ENCODE results near the gene ZEB1.

ZEB1 gene

GRCh38 chr10:31460242-31460641 is 141.2 kb downstream of the ZEB1 start:
- ChIA-PET POLR2A (no interaction called here), CTCF (no interaction called here)
- TF ChIP-seq SP1 (IDR thresholded peaks at IDR 0.05) = no peak
- DNase-seq (ENCODE audit: extremely low spot score) = no peak

DNA sequence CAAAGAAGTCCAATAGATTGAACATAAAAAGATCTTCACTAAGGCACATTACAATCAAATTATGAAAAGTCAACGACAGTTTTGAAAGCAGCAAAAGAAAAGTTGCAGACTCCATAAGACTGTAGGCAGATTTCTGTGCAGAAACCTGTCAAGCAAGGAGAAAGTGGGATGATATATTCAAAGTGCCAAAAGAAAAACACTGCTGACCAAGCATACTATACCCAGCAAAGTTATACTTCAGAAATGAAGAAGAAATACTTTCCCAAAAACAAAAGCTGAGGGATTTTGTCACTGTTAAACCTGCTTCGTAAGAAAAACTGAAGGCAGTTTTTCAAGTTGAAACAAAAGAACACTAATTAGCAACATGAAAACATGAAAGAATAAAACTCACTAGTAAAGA is 145.5 kb downstream of the ZEB1 start:
- POLR2A ChIA-PET = no interaction called here
- no peak for DNase-seq (ENCODE audit: extremely low spot score)
- no peak for TF ChIP-seq ARNT (IDR thresholded peaks at IDR 0.05)
- no peak for TF ChIP-seq NFRKB (IDR thresholded peaks at IDR 0.05)
- CTCF ChIA-PET = no interaction called here

GRCh38 chr10:31466313-31466712 is 147.3 kb downstream of the ZEB1 start:
- ChIA-PET CTCF (no interaction called here), POLR2A (no interaction called here)
- no peak for TF ChIP-seq NFRKB (IDR thresholded peaks at IDR 0.05)
- no peak for TF ChIP-seq BHLHE40 (IDR thresholded peaks at IDR 0.05; ENCODE audit: borderline replicate concordance)
- TF ChIP-seq SP1 (IDR thresholded peaks at IDR 0.05) = no peak
- TF ChIP-seq CTBP1 (IDR thresholded peaks at IDR 0.05; ENCODE audit: borderline replicate concordance) = no peak
- TF ChIP-seq FOXM1 (IDR thresholded peaks at IDR 0.05; ENCODE audit: borderline replicate concordance) = no peak
- TF ChIP-seq PKNOX1 (IDR thresholded peaks at IDR 0.05) = no peak
- DNase-seq (ENCODE audit: extremely low spot score) = no peak

- POLR2A ChIA-PET = no interaction called here
- TF ChIP-seq FOXM1 (IDR thresholded peaks at IDR 0.05; ENCODE audit: borderline replicate concordance) = no peak
- TF ChIP-seq SP1 (IDR thresholded peaks at IDR 0.05) = no peak
- TF ChIP-seq ZNF384 (IDR thresholded peaks at IDR 0.05) = no peak
- no peak for TF ChIP-seq FOXK2 (IDR thresholded peaks at IDR 0.05)
- no peak for TF ChIP-seq CTBP1 (IDR thresholded peaks at IDR 0.05; ENCODE audit: borderline replicate concordance)
- TF ChIP-seq ARNT (IDR thresholded peaks at IDR 0.05) = no peak
- no peak for TF ChIP-seq HDGF (IDR thresholded peaks at IDR 0.05; ENCODE audit: borderline replicate concordance)
- no peak for TF ChIP-seq PKNOX1 (IDR thresholded peaks at IDR 0.05)
- no peak for TF ChIP-seq SUZ12 (IDR thresholded peaks at IDR 0.05)
- TF ChIP-seq FOXA1 (IDR thresholded peaks at IDR 0.05) = no peak
- TF ChIP-seq NFRKB (IDR thresholded peaks at IDR 0.05) = no peak
- no peak for TF ChIP-seq TARDBP (IDR thresholded peaks at IDR 0.05)
- no peak for TF ChIP-seq ELF4 (IDR thresholded peaks at IDR 0.05)
- TF ChIP-seq LEF1 (IDR thresholded peaks at IDR 0.05; ENCODE audit: borderline replicate concordance) = no peak
- TF ChIP-seq BHLHE40 (IDR thresholded peaks at IDR 0.05; ENCODE audit: borderline replicate concordance) = no peak
- TF ChIP-seq L3MBTL2 (conservative IDR thresholded peaks at IDR 0.05) = no peak
- DNase-seq (ENCODE audit: extremely low spot score) = no peak
- CTCF ChIA-PET = no interaction called here
Measured at GRCh38 chr10:31467791-31468535, 148.9 kb downstream of the ZEB1 start.

GRCh38 chr10:31468536-31468859 is 149.5 kb downstream of the ZEB1 start:
- DNase-seq (ENCODE audit: extremely low spot score) = no peak
- ChIA-PET POLR2A (no interaction called here), CTCF (no interaction called here)
- TF ChIP-seq NFRKB (IDR thresholded peaks at IDR 0.05) = no peak
- no peak for TF ChIP-seq ZNF384 (IDR thresholded peaks at IDR 0.05)
- TF ChIP-seq SP1 (IDR thresholded peaks at IDR 0.05) = no peak
- TF ChIP-seq FOXM1 (IDR thresholded peaks at IDR 0.05; ENCODE audit: borderline replicate concordance) = no peak
- TF ChIP-seq TARDBP (IDR thresholded peaks at IDR 0.05) = no peak
- TF ChIP-seq ELF4 (IDR thresholded peaks at IDR 0.05) = no peak
- TF ChIP-seq BHLHE40 (IDR thresholded peaks at IDR 0.05; ENCODE audit: borderline replicate concordance) = no peak
- no peak for TF ChIP-seq CTBP1 (IDR thresholded peaks at IDR 0.05; ENCODE audit: borderline replicate concordance)

DNA sequence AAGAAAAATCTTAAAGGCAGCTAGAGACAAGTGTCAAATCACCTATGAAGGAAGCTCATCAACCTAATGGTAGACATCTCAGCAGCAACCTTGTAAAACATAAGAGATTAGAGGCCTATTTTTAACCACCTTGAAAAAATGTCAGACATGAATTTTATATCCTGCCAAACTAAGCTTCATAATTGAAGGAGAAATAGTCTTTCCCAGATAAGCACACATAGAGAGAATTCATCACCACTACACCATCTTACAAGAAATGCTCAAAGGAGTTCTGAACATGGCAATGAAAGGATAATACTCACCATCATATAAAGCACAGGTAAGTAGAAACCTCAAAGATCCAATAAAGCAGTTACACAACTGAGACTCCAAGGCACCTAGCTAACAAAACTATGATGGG is 156.5 kb downstream of the ZEB1 start:
- ChIA-PET POLR2A (no interaction called here), CTCF (no interaction called here)
- TF ChIP-seq ARNT (IDR thresholded peaks at IDR 0.05) (no peak), BHLHE40 (IDR thresholded peaks at IDR 0.05; ENCODE audit: borderline replicate concordance) (no peak), FOXM1 (IDR thresholded peaks at IDR 0.05; ENCODE audit: borderline replicate concordance) (no peak), FOXK2 (IDR thresholded peaks at IDR 0.05) (no peak), HDGF (IDR thresholded peaks at IDR 0.05; ENCODE audit: borderline replicate concordance) (no peak), ELF4 (IDR thresholded peaks at IDR 0.05) (no peak)
- no peak for DNase-seq (ENCODE audit: extremely low spot score)

GRCh38 chr10:31476088-31476487 is 157.1 kb downstream of the ZEB1 start:
- CTCF ChIA-PET = no interaction called here
- TF ChIP-seq ARNT (IDR thresholded peaks at IDR 0.05) = no peak
- TF ChIP-seq ELF4 (IDR thresholded peaks at IDR 0.05) = no peak
- no peak for TF ChIP-seq BHLHE40 (IDR thresholded peaks at IDR 0.05; ENCODE audit: borderline replicate concordance)
- TF ChIP-seq FOXM1 (IDR thresholded peaks at IDR 0.05; ENCODE audit: borderline replicate concordance) = no peak
- no peak for TF ChIP-seq PKNOX1 (IDR thresholded peaks at IDR 0.05)
- no peak for TF ChIP-seq L3MBTL2 (conservative IDR thresholded peaks at IDR 0.05)
- no peak for TF ChIP-seq FOXK2 (IDR thresholded peaks at IDR 0.05)
- DNase-seq (ENCODE audit: extremely low spot score) = no peak
- POLR2A ChIA-PET = no interaction called here

All from HEK293T (cell line).